Ecto neural progenitor cell (in vitro differentiated cells): Measurements from ENCODE around the gene ESAM.

Experiments
- DNase-seq: peaks from one replicate; pipeline ENCODE4 v3.0.0-alpha.2; 2018; ENCODE audit warnings: low spot score

The ESAM gene

GRCh38 chr11:124753205-124753604, 8.9 kb downstream of the ESAM start:
- no peak for DNase-seq

GRCh38 chr11:124752471-124753102, 9.5 kb downstream of the ESAM start:
- DNase-seq = no peak

GRCh38 chr11:124751741-124752470, 10.2 kb downstream of the ESAM start, which contains the start of gene VSIG2:
Gene VSIG2 (minus strand): TSS chr11:124752255. CDS start chr11:124752137, 118 bp downstream.
- no peak for DNase-seq

- no peak for DNase-seq
These were observed 10.7 kb downstream of the ESAM start for GRCh38 chr11:124751391-124751740.

GRCh38 chr11:124749912-124750311, 12.2 kb downstream of the ESAM start:
- no peak for DNase-seq

GRCh38 chr11:124748481-124749343, 13.4 kb downstream of the ESAM start:
- DNase-seq = no peak

- DNase-seq = no peak
These were observed 14.0 kb downstream of the ESAM start for GRCh38 chr11:124748100-124748418.

- no peak for DNase-seq
These were observed 14.5 kb downstream of the ESAM start for GRCh38 chr11:124747406-124748099.

GRCh38 chr11:124746621-124747243, 15.4 kb downstream of the ESAM start:
- peak; percentile 83 for DNase-seq

GRCh38 chr11:124745835-124746620, 16.1 kb downstream of the ESAM start:
- no peak for DNase-seq

- no peak for DNase-seq
These were observed 16.7 kb downstream of the ESAM start for GRCh38 chr11:124745270-124745834.

GRCh38 chr11:124743050-124743449, 19.0 kb downstream of the ESAM start:
- no peak for DNase-seq

GRCh38 chr11:124742555-124742954, 19.5 kb downstream of the ESAM start:
- DNase-seq = no peak

- peak; percentile 73 for DNase-seq
These were observed 21.7 kb downstream of the ESAM start for GRCh38 chr11:124740277-124740882.

GRCh38 chr11:124739479-124740276, 22.4 kb downstream of the ESAM start, which contains the start of gene NRGN:
Gene NRGN (plus strand): TSS chr11:124739942. CDS start chr11:124740085, 143 bp downstream.
- peak; percentile 96 for DNase-seq

GRCh38 chr11:124738713-124739478, 23.2 kb downstream of the ESAM start:
- no peak for DNase-seq

GRCh38 chr11:124737638-124738305, 24.3 kb downstream of the ESAM start:
- DNase-seq = no peak

GRCh38 chr11:124736736-124737135, 25.4 kb downstream of the ESAM start:
- no peak for DNase-seq
